GM19452 (cell line): Measurements from ENCODE around the gene C2CD2.

Experiments used
- ATAC-seq: cut with Tn5 transposase; IDR thresholded peaks from one replicate; pipeline ENCODE4 v1.9.1; 2021; ENCODE audit not compliant: unreplicated experiment

Gene C2CD2

GRCh38 chr21:41890355-41890754 lies 63.5 kb downstream of the C2CD2 start:
- no peak for ATAC-seq

GRCh38 chr21:41888749-41889376 lies 65.0 kb downstream of the C2CD2 start:
- no peak for ATAC-seq

GRCh38 chr21:41887667-41888066 lies 66.2 kb downstream of the C2CD2 start:
- ATAC-seq: no peak

- no peak for ATAC-seq
These were observed 67.5 kb downstream of the C2CD2 start for GRCh38 chr21:41886328-41886727.

- no peak for ATAC-seq
These were observed 68.3 kb downstream of the C2CD2 start for GRCh38 chr21:41885341-41886024.

GRCh38 chr21:41884501-41885030 lies 69.3 kb downstream of the C2CD2 start:
- ATAC-seq: no peak

- ATAC-seq: no peak
These were observed 70.2 kb downstream of the C2CD2 start for GRCh38 chr21:41883582-41883981.

- no peak for ATAC-seq
These were observed 72.8 kb downstream of the C2CD2 start for GRCh38 chr21:41881051-41881450.

GRCh38 chr21:41880153-41880552 lies 73.7 kb downstream of the C2CD2 start:
- no peak for ATAC-seq

- ATAC-seq: peak; percentile 43
These were observed 74.4 kb downstream of the C2CD2 start, which contains the start of gene PRDM15 for GRCh38 chr21:41879190-41879998. Gene PRDM15 (minus strand): TSS chr21:41879344. CDS start chr21:41860363, 18,981 bp downstream.

- ATAC-seq: peak; percentile 44
These were observed 75.0 kb downstream of the C2CD2 start for GRCh38 chr21:41878831-41879189.

GRCh38 chr21:41877901-41878830 lies 75.7 kb downstream of the C2CD2 start:
- ATAC-seq: peak; percentile 19

- ATAC-seq: no peak
These were observed 76.7 kb downstream of the C2CD2 start for GRCh38 chr21:41876928-41877652.

GRCh38 chr21:41876396-41876795 lies 77.4 kb downstream of the C2CD2 start:
- no peak for ATAC-seq

GRCh38 chr21:41875086-41875485 lies 78.7 kb downstream of the C2CD2 start:
- ATAC-seq: no peak

- ATAC-seq: no peak
These were observed 79.2 kb downstream of the C2CD2 start for GRCh38 chr21:41874611-41875010.

GRCh38 chr21:41873426-41873825 lies 80.4 kb downstream of the C2CD2 start:
- ATAC-seq: no peak

- no peak for ATAC-seq
These were observed 80.8 kb downstream of the C2CD2 start for GRCh38 chr21:41873005-41873404.

GRCh38 chr21:41871293-41872030 lies 82.4 kb downstream of the C2CD2 start:
- no peak for ATAC-seq
